Ishikawa (cell line): ENCODE measurements around the gene CARHSP1.

ENCODE experiments used
- CEBPB ChIP-seq: IDR thresholded peaks from 2 replicates; pipeline ENCODE4 v1.6.1; 2012
- CREB1 ChIP-seq: IDR thresholded peaks from 2 replicates; pipeline ENCODE4 v1.6.1; 2012; ENCODE audit warnings: low read depth
- EGR1 ChIP-seq: IDR thresholded peaks from 2 replicates; pipeline ENCODE4 v1.6.1; 2012
- EP300 ChIP-seq: IDR thresholded peaks from 2 replicates; pipeline ENCODE4 v1.6.1; 2012; ENCODE audit warnings: borderline replicate concordance
- FOXM1 ChIP-seq: IDR thresholded peaks from 2 replicates; pipeline ENCODE4 v1.6.1; 2012; ENCODE audit warnings: low read depth, borderline replicate concordance
- MAX ChIP-seq: IDR thresholded peaks from 2 replicates; pipeline ENCODE4 v1.6.1; 2012
- NFIC ChIP-seq: IDR thresholded peaks from 2 replicates; pipeline ENCODE4 v1.6.1; 2012
- RAD21 ChIP-seq: IDR thresholded peaks from 2 replicates; pipeline ENCODE4 v1.6.1; 2012; ENCODE audit warnings: low read depth
- REST ChIP-seq: IDR thresholded peaks from 2 replicates; pipeline ENCODE4 v1.6.1; 2012; ENCODE audit warnings: low read depth, mild to moderate bottlenecking
- TAF1 ChIP-seq: IDR thresholded peaks from 2 replicates; pipeline ENCODE4 v1.6.1; 2012; ENCODE audit warnings: low read depth, mild to moderate bottlenecking
- TCF12 ChIP-seq: IDR thresholded peaks from 2 replicates; pipeline ENCODE4 v1.6.1; 2012; ENCODE audit warnings: low read depth
- TEAD4 ChIP-seq: IDR thresholded peaks from 2 replicates; pipeline ENCODE4 v1.6.1; 2012
- USF1 ChIP-seq: IDR thresholded peaks from 2 replicates; pipeline ENCODE4 v1.6.1; 2012
- YY1 ChIP-seq: IDR thresholded peaks from 2 replicates; pipeline ENCODE4 v1.6.1; 2012; ENCODE audit warnings: low read depth
- ZBTB7A ChIP-seq: IDR thresholded peaks from 2 replicates; pipeline ENCODE4 v1.6.1; 2012; ENCODE audit warnings: low read depth

The CARHSP1 gene

GRCh38 chr16:8847145-8847544, 21.7 kb downstream of the CARHSP1 start:
- TF ChIP-seq TAF1 (no peak), USF1 (no peak), EGR1 (no peak), CEBPB (no peak), CREB1 (no peak), FOXM1 (no peak), MAX (no peak), TCF12 (no peak), RAD21 (no peak), ZBTB7A (no peak), EP300 (no peak), YY1 (no peak)

GRCh38 chr16:8846401-8846932, 22.3 kb downstream of the CARHSP1 start:
- no peak for TF ChIP-seq USF1
- TF ChIP-seq TAF1, result no peak
- TF ChIP-seq REST, result no peak
- TF ChIP-seq TEAD4, result no peak
- no peak for TF ChIP-seq MAX
- TF ChIP-seq YY1, result no peak
- no peak for TF ChIP-seq EP300
- no peak for TF ChIP-seq TCF12
- no peak for TF ChIP-seq CEBPB
- TF ChIP-seq EGR1, result no peak
- no peak for TF ChIP-seq CREB1
- TF ChIP-seq RAD21, result no peak
- no peak for TF ChIP-seq ZBTB7A
- no peak for TF ChIP-seq FOXM1
- TF ChIP-seq NFIC, result no peak

- TF ChIP-seq TEAD4, result no peak
- no peak for TF ChIP-seq RAD21
- TF ChIP-seq USF1, result no peak
- no peak for TF ChIP-seq EP300
- no peak for TF ChIP-seq TAF1
- no peak for TF ChIP-seq YY1
- TF ChIP-seq MAX, result no peak
- no peak for TF ChIP-seq TCF12
- TF ChIP-seq CEBPB, result no peak
- TF ChIP-seq EGR1, result no peak
- TF ChIP-seq REST, result no peak
- TF ChIP-seq FOXM1, result no peak
- TF ChIP-seq CREB1, result no peak
- no peak for TF ChIP-seq ZBTB7A
- no peak for TF ChIP-seq NFIC
Observed at GRCh38 chr16:8845699-8846298, 23.0 kb downstream of the CARHSP1 start.

- TF ChIP-seq MAX (no peak), FOXM1 (no peak)
Observed at GRCh38 chr16:8832717-8833105, 36.1 kb downstream of the CARHSP1 start.

- TF ChIP-seq YY1 (no peak), EGR1 (no peak), TEAD4 (no peak), CEBPB (no peak), ZBTB7A (no peak), FOXM1 (no peak), RAD21 (no peak), NFIC (no peak)
Observed at GRCh38 chr16:8831871-8832716, 36.7 kb downstream of the CARHSP1 start.
